Spleen (tissue), 7 donors: Measurements from ENCODE around the gene MARCHF9.

ENCODE experiments used
- POLR2AphosphoS5 ChIP-seq, 3 donors: sonication (generic); formaldehyde crosslinking; IDR thresholded peaks; one replicate each; pipeline ENCODE4 v1.5.1; 2017; ENCODE audit warnings: antibody characterized with exemption in 3 of 3
- TF ChIP-seq, protein P1 (sequence below), 11 experiments: fragments of 200-600 bp in 7 of 11; fragments of 450-650 bp in 4 of 11; sonication (generic) in 4 of 11; IDR thresholded peaks in 8 of 11; conservative IDR thresholded peaks in 3 of 11; 1 replicate in 7 of 11; 2 replicates in 4 of 11; pipeline versions ENCODE4 v1.4.0 to v1.8.0; 2016 to 2021; ENCODE audit warnings: antibody characterized with exemption in 11 of 11, inconsistent platforms in 4 of 11, mild to moderate bottlenecking in 1 of 11
- donor health status: DM: no; HTN: no; CAD: no; lungs with moderate emphysema.
- donor health status: DM: no; HTN: no; CAD: no.
- donor health status: DM: no; HTN: no; CAD: no.

DNA sequence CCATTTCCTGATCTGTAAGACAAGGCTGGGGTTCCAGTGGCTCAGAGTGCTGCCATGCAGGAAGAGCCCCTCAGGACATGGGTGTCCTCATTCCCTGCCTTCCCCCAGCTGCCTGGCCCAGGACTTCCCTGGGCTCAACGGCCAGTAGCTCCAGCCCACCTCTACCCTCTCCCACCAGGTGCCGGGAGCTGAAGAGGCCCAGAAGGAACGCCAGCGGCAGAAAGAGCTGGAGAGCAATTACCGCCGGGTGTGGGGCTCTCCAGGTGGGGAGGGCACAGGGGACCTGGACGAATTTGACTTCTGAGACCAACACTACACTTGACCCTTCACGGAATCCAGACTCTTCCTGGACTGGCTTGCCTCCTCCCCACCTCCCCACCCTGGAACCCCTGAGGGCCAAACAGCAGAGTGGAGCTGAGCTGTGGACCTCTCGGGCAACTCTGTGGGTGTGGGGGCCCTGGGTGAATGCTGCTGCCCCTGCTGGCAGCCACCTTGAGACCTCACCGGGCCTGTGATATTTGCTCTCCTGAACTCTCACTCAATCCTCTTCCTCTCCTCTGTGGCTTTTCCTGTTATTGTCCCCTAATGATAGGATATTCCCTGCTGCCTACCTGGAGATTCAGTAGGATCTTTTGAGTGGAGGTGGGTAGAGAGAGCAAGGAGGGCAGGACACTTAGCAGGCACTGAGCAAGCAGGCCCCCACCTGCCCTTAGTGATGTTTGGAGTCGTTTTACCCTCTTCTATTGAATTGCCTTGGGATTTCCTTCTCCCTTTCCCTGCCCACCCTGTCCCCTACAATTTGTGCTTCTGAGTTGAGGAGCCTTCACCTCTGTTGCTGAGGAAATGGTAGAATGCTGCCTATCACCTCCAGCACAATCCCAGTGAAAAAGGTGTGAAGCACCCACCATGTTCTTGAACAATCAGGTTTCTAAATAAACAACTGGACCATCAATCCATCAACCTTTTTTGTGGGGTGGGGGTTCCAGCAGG is 34.0 kb upstream of the MARCHF9 start:
- TF ChIP-seq, protein P1, sequence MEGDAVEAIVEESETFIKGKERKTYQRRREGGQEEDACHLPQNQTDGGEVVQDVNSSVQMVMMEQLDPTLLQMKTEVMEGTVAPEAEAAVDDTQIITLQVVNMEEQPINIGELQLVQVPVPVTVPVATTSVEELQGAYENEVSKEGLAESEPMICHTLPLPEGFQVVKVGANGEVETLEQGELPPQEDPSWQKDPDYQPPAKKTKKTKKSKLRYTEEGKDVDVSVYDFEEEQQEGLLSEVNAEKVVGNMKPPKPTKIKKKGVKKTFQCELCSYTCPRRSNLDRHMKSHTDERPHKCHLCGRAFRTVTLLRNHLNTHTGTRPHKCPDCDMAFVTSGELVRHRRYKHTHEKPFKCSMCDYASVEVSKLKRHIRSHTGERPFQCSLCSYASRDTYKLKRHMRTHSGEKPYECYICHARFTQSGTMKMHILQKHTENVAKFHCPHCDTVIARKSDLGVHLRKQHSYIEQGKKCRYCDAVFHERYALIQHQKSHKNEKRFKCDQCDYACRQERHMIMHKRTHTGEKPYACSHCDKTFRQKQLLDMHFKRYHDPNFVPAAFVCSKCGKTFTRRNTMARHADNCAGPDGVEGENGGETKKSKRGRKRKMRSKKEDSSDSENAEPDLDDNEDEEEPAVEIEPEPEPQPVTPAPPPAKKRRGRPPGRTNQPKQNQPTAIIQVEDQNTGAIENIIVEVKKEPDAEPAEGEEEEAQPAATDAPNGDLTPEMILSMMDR (IDR thresholded peaks at IDR 0.05 in 8 of 11, conservative IDR thresholded peaks at IDR 0.05 in 3 of 11): no peak
- peak; percentile 17 to 70 (median 39) for TF ChIP-seq POLR2AphosphoS5 (IDR thresholded peaks at IDR 0.05)
